Measurements from ENCODE around the gene PTPN3. TPM values are rescaled to one million over a fixed set of nuclear protein-coding genes. Genes with fewer than 3 reads are reported as not detected.

PTPN3 gene
- total and polyA plus RNA-seq, 10 of the 15 experiments (the other 5 are each of a cell fraction or from before 2014, with no cell fraction given), result 0.18 to 1.3 (median 0.39) TPM

DNA sequence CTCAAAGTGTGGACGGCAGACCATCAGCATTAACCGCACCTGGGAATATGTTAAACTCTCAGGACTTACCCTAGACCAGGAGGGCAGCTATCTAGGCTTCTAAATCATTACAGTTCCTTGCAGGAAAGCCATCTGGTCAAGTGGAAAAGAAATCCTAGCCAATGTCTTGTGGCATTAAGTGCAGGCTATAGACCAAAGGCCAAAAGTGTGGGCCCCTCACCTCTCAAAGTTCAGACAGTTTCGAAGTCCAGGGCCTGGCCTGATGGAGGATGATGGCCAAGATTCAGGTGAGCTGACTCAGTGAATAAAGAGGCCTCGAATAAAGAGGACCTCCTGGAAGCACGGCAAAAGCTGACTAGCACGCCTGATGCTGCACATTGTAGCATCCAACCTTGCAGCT, 24.0 kb upstream of the PTPN3 start (continued):
- TF ChIP-seq ZBTB4 (CRISPR knock-in tag; IDR thresholded peaks at IDR 0.05) (no peak), SREBF2 (IDR thresholded peaks at IDR 0.05; ENCODE audit: low read length) (no peak), HDAC2 (IDR thresholded peaks at IDR 0.05) (no peak), CREM (IDR thresholded peaks at IDR 0.05; ENCODE audit: low read depth) (no peak), STAT3 (IDR thresholded peaks at IDR 0.05; ENCODE audit: low read depth, low read length) (no peak), RFX5 (IDR thresholded peaks at IDR 0.05; ENCODE audit: low read depth, low read length) (no peak), IKZF1 (conservative IDR thresholded peaks at IDR 0.05) (no peak), POLR2AphosphoS5 (IDR thresholded peaks at IDR 0.05; ENCODE audit: low read length) (no peak), ASH2L (IDR thresholded peaks at IDR 0.05; ENCODE audit: borderline replicate concordance, low read depth) (no peak)
- TF ChIP-seq, protein P1, sequence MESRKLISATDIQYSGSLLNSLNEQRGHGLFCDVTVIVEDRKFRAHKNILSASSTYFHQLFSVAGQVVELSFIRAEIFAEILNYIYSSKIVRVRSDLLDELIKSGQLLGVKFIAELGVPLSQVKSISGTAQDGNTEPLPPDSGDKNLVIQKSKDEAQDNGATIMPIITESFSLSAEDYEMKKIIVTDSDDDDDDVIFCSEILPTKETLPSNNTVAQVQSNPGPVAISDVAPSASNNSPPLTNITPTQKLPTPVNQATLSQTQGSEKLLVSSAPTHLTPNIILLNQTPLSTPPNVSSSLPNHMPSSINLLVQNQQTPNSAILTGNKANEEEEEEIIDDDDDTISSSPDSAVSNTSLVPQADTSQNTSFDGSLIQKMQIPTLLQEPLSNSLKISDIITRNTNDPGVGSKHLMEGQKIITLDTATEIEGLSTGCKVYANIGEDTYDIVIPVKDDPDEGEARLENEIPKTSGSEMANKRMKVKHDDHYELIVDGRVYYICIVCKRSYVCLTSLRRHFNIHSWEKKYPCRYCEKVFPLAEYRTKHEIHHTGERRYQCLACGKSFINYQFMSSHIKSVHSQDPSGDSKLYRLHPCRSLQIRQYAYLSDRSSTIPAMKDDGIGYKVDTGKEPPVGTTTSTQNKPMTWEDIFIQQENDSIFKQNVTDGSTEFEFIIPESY (IDR thresholded peaks at IDR 0.05), result no peak
- TF ChIP-seq, protein P2, sequence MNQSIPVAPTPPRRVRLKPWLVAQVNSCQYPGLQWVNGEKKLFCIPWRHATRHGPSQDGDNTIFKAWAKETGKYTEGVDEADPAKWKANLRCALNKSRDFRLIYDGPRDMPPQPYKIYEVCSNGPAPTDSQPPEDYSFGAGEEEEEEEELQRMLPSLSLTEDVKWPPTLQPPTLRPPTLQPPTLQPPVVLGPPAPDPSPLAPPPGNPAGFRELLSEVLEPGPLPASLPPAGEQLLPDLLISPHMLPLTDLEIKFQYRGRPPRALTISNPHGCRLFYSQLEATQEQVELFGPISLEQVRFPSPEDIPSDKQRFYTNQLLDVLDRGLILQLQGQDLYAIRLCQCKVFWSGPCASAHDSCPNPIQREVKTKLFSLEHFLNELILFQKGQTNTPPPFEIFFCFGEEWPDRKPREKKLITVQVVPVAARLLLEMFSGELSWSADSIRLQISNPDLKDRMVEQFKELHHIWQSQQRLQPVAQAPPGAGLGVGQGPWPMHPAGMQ (IDR thresholded peaks at IDR 0.05; ENCODE audit: borderline replicate concordance), result no peak
- TF ChIP-seq, protein P3, sequence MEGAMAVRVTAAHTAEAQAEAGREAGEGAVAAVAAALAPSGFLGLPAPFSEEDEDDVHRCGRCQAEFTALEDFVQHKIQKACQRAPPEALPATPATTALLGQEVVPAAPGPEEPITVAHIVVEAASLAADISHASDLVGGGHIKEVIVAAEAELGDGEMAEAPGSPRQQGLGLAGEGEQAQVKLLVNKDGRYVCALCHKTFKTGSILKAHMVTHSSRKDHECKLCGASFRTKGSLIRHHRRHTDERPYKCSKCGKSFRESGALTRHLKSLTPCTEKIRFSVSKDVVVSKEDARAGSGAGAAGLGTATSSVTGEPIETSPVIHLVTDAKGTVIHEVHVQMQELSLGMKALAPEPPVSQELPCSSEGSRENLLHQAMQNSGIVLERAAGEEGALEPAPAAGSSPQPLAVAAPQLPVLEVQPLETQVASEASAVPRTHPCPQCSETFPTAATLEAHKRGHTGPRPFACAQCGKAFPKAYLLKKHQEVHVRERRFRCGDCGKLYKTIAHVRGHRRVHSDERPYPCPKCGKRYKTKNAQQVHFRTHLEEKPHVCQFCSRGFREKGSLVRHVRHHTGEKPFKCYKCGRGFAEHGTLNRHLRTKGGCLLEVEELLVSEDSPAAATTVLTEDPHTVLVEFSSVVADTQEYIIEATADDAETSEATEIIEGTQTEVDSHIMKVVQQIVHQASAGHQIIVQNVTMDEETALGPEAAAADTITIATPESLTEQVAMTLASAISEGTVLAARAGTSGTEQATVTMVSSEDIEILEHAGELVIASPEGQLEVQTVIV (IDR thresholded peaks at IDR 0.05; ENCODE audit: borderline replicate concordance, partially characterized antibody), result no peak

All from GM12878 (cell line).